Mesenteric fat pad (tissue), 1 donor: Measurements from ENCODE around the gene CEBPZ. TPM values are rescaled to one million over a fixed set of nuclear protein-coding genes. Genes with fewer than 3 reads are reported as not detected.
"Not testable (repeated sequence)": the region's sequence is repeated elsewhere in the genome, so short reads cannot be mapped to it uniquely, and the experiment has no call there.

Experiments used
- DNase-seq: peaks from one replicate; pipeline ENCODE4 v3.0.0-alpha.2; 2020; ENCODE audit warnings: low spot score
- long read RNA-seq: library from polyadenylated mRNA; unstranded; transcript quantifications from one replicate; pipeline ENCODE4 v2.0.0, GENCODE V29; 2020
- total RNA-seq: library from RNA; stranded (reverse); fragmentation: NEBNext Ultra II Directional; extraction: Animal tissue kit (Norgen Biotek cat#: 25700); gene quantifications from one replicate; pipeline ENCODE4 v1.2.1, GENCODE V29; 2021
- donor health status: DM: yes; HTN: yes; CAD: no.

Gene CEBPZ
- total RNA-seq = 45.6 TPM
- long read RNA-seq, transcript CEBPZ-201 (16 exons, 3,463 nt) = major isoform, 27 of 83 reads
- long read RNA-seq, partial matches to known transcripts = 49 of 83 reads
- long read RNA-seq, other reads (novel, unspliced or antisense) = 7 of 83 reads

GRCh38 chr2:37231241-37232130, at the start of gene CEBPZ, which contains the start of gene NDUFAF7:
TSS of gene CEBPZ (minus strand) at chr2:37231596. CDS start at chr2:37231567, 29 bp downstream.
TSS of gene NDUFAF7 (plus strand) at chr2:37231658. CDS start at chr2:37231706, 48 bp downstream.
- peak; percentile 96 for DNase-seq

- no peak for DNase-seq
Observed at GRCh38 chr2:37276291-37276690, 44.9 kb upstream of the CEBPZ start.

GRCh38 chr2:37274359-37274965, 43.1 kb upstream of the CEBPZ start:
- DNase-seq = no peak

- DNase-seq = no peak
Observed at GRCh38 chr2:37271376-37272067, 40.1 kb upstream of the CEBPZ start.

- DNase-seq = no peak
Observed at GRCh38 chr2:37268111-37268510, 36.7 kb upstream of the CEBPZ start.

- no peak for DNase-seq
Observed at GRCh38 chr2:37267685-37268084, 36.3 kb upstream of the CEBPZ start.

- no peak for DNase-seq
Observed at GRCh38 chr2:37263839-37264238, 32.4 kb upstream of the CEBPZ start.

GRCh38 chr2:37262522-37262921, 31.1 kb upstream of the CEBPZ start:
- no peak for DNase-seq

- DNase-seq = no peak
Observed at GRCh38 chr2:37250869-37251740, 19.7 kb upstream of the CEBPZ start.

GRCh38 chr2:37246205-37246604, 14.8 kb upstream of the CEBPZ start:
- no peak for DNase-seq

GRCh38 chr2:37244755-37245154, 13.4 kb upstream of the CEBPZ start:
- DNase-seq = no peak

- no peak for DNase-seq
Observed at GRCh38 chr2:37244017-37244416, 12.6 kb upstream of the CEBPZ start.

GRCh38 chr2:37243435-37243834, 12.0 kb upstream of the CEBPZ start:
- no peak for DNase-seq

GRCh38 chr2:37232131-37232933, 936 bp upstream of the CEBPZ start:
- no peak for DNase-seq

- no peak for DNase-seq
Observed at GRCh38 chr2:37230581-37230980, 815 bp downstream of the CEBPZ start.

GRCh38 chr2:37228788-37229187, 2.6 kb downstream of the CEBPZ start:
- no peak for DNase-seq

GRCh38 chr2:37226863-37227262, 4.5 kb downstream of the CEBPZ start:
- DNase-seq = no peak

- not testable (repeated sequence) for DNase-seq
Observed at GRCh38 chr2:37225129-37225528, 6.3 kb downstream of the CEBPZ start.

GRCh38 chr2:37224063-37224462, 7.3 kb downstream of the CEBPZ start:
- DNase-seq = no peak

- no peak for DNase-seq
Observed at GRCh38 chr2:37223131-37223530, 8.3 kb downstream of the CEBPZ start.
